ENCODE data around the gene VAV2.
A peak's percentile ranks its signal among the peaks of the same experiment; 100 is the strongest.

The VAV2 gene

DNA sequence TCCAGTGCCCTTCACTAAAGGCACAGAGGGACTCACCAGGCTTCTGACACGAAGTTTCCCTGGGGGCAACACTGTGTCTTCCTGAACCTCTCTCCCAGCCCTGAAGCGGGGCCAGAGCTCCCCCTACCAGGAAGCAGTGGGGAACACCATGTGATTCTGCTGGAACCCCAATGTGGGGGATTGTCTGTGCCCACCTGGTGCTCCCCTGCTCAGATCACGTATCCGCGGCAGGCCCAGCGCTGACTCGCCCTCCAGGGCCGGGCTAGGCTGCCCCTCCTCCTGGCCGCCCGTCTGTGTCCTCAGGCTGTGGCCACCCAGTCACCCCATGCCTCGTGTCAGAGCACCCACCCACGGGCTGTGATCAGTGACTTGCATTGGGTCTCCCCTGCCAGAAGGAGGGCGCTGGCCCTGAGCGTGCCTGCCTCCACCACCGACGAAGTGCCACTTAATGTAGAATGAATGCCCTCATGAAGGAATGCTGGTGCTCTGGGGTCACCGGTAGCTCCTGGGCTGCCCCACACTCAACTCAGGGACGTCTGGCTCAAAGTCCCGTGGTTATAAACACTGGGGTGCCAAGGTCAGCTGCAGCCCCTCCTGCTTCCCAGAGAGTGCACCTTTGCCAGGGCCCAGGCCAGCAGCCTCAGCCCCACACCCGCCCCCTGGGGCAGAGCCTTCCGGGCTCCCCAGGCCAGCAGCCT, 276.1 kb downstream of the VAV2 start:
- DNase-seq = peak; percentile 45 to 47

DNA sequence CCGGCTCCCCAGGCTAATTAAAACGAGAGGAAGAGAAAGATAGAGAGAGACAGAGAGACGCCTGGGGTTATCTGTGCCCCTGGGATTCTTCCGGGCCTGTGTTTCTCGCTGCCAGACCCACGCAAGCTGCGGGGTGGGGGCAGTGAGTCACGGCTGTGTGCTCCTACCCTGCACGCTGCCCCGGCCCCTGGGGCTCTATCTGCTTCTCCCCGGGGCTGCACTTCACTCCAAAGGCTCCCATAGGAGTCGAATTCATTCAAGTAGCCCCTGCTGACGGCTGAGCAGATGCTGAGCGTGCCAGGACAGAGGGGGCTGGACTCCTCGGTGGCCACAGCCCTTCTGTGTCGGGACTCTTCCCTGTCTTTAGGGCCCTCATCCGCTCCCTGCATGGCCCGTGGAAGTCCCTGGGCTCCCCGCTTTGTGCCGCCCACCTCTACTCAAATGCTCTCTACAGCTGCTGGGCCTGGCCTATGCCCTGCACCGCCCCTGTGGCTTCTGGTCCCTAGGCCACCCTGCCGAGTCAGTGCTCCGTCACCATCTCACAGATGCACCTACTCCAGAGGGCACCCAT, 276.7 kb downstream of the VAV2 start:
- no peak for DNase-seq

DNA sequence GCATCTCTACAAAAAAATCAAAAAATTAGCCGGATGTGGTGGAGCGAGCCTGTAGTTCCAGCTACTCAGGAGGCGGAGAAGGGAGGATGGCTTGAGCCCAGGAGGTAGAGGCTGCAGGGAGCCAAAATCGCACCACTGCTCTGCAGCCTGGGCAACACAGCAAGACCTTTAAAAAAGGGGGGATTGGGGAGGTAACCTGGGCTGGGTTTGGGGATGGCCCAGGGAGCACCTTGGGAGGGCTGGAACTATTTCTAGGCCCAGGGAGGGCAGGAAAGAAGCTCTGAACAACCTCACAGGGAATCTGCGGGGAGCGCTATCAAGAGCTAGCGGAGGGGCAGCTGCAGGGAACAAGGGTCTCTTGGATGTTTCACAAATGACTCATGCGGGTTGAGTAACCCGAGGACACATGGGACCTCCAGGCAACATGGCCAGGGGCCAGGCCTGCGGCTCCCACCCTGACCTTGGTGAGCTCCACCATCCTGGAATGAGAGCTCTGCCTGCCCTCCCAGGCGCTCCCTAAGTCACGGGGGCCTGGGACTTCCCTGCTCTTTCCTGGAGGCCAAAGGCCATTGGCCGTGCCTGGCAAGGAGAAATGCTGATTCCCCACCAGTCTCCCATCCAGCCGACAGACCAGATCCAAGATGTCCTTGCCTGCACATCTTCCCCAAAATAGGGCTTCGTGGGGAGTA, 277.4 kb downstream of the VAV2 start:
- DNase-seq = no peak

DNA sequence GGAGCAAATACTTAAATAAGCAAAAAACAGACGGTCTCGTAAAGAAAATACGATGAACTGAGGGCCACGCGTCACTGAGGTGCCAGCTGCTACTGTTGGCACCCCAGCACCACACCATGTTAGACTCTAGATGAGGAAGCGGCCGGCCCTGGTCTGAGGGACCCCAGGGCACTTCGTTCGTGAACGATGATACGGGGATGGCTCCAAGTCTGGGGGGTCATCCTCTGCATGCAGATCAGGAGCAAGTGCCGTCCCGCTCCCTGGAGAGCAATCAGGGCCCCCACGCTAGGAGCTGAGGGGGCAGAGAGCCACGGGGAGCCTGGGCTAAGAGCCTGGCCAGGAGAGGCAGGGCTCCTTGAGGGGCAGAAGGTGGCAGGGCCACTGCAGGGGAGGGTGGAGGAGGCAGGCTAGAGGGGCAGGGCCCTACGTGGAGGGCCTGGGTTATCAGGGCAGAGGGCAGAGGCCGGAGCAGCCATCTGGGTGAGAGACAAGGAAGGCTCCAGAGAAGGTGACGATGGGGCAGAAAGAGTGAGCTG, 278.1 kb downstream of the VAV2 start:
- no peak for DNase-seq

DNA sequence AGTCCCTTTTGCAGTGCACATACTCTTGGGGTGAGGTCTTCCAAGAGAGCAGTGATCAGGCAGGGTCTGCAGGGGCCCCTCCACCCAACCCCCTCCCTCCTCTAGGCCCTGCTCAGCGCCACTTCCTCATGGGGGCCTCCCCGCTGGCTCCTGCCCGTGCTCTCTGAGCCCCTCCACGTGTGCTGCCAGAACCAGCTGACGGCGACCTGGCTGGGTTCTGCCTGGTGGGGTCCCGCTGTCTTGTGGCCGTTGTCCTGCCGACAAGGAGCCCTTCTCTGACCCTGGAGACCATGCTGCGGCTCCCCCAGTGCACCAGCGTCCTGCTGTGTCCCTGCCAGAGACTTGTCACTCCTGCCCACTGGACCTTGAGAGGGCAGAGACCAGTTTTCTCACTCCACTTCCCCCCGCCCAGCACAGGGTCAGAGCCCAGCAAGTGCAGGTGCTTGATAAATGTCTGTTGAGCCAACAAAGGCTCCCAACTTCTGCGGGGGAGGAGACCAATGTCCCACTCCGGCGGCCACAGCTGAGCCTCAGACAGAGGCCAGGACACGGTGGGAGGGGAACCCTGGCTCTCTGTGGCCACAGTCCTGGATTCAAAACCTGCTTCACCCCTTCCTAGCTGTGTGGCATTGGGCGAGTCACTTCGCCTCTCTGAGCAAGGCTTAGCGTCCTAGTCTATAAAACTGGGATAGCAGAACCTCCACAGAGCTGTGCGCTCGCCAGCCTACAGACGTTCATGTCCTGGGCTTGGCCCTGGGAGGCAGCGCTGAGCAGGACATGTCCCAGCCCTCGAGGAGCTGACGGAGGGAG, 278.8 kb downstream of the VAV2 start:
- no peak for DNase-seq

DNA sequence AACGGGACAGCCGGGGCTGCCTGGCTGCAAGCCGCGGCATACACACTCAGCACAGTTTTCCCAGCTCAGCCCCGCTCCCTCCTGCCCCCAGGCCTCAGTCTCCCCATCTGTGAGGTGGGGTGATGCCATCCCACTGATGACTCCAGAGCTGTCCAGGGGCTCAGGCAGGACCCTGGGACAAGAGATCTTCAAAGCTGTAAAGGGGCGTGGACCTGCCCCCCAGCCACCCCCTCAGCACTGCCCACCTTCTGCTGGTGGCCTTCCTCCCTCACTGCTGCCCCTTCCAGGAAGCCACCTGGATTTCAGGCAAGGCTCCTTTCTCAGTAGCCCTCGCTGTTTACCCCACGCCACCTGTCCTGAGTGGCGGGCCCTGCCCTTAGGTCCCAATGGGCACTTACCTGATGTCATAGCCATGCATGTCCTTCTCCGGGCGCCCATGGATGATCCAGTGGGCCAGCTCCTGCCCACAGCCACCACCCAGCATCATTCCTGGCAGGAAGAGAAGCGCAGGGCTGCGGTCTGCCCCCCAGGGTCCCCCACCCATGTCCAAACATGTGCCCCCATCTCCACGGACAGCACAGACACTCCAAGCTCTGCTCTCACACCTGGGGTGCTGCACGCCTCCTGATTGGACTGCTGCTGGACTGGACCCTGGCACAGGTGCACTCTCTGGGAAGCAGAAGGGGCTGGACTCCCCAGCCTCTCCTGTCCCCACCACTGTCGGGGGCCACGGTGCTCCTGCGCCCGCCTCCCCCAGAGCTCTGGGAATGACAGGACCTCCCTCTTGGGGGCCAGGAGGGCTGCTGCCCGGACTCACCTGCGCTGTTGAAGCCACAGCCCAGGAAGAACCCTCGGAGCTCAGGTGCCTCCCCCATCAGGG, 279.7 kb downstream of the VAV2 start:
- no peak for DNase-seq
